ENCODE results near the gene HAPLN3. TPM values are rescaled to one million over a fixed set of nuclear protein-coding genes. Genes with fewer than 3 reads are reported as not detected.
"Not testable (repeated sequence)": the region's sequence is repeated elsewhere in the genome, so short reads cannot be mapped to it uniquely, and the experiment has no call there.

The HAPLN3 gene
- 1 to 10 TPM; 2.9 to 4.7 (median 3.2) TPM for polyA plus RNA-seq (ENCODE audit: insufficient read length in 4 of 4)

- no peak for DNase-seq (ENCODE audit: low read depth in 4 of 4, low spot score in 3 of 4)
Measured at GRCh38 chr15:88894819-88895767, at the start of gene HAPLN3. Gene HAPLN3, minus strand, starts transcription at chr15:88895544. Its CDS starts 8,246 bp downstream, at chr15:88887298.

GRCh38 chr15:88940110-88940675, 44.8 kb upstream of the HAPLN3 start:
- DNase-seq (ENCODE audit: low read depth in 4 of 4, low spot score in 3 of 4), result no peak

- no peak for DNase-seq (ENCODE audit: low read depth in 4 of 4, low spot score in 3 of 4)
Measured at GRCh38 chr15:88939486-88939806, 44.1 kb upstream of the HAPLN3 start.

- DNase-seq (ENCODE audit: low read depth in 4 of 4, low spot score in 3 of 4), result no peak
Measured at GRCh38 chr15:88938802-88939485, 43.6 kb upstream of the HAPLN3 start.

GRCh38 chr15:88934449-88934848, 39.1 kb upstream of the HAPLN3 start:
- DNase-seq (ENCODE audit: low read depth in 4 of 4, low spot score in 3 of 4), result not testable (repeated sequence)

- DNase-seq (ENCODE audit: low read depth in 4 of 4, low spot score in 3 of 4), result no peak
Measured at GRCh38 chr15:88932875-88933330, 37.6 kb upstream of the HAPLN3 start.

- DNase-seq (ENCODE audit: low read depth in 4 of 4, low spot score in 3 of 4), result no peak
Measured at GRCh38 chr15:88932271-88932874, 37.0 kb upstream of the HAPLN3 start.

GRCh38 chr15:88930579-88930978, 35.2 kb upstream of the HAPLN3 start:
- no peak for DNase-seq (ENCODE audit: low read depth in 4 of 4, low spot score in 3 of 4)

- DNase-seq (ENCODE audit: low read depth in 4 of 4, low spot score in 3 of 4), result not testable (repeated sequence)
Measured at GRCh38 chr15:88929358-88930098, 34.2 kb upstream of the HAPLN3 start.

- DNase-seq (ENCODE audit: low read depth in 4 of 4, low spot score in 3 of 4), result not testable (repeated sequence)
Measured at GRCh38 chr15:88928192-88928591, 32.8 kb upstream of the HAPLN3 start.

- DNase-seq (ENCODE audit: low read depth in 4 of 4, low spot score in 3 of 4), result not testable (repeated sequence)
Measured at GRCh38 chr15:88925648-88926047, 30.3 kb upstream of the HAPLN3 start.

GRCh38 chr15:88920892-88921435, 25.6 kb upstream of the HAPLN3 start:
- not testable (repeated sequence) for DNase-seq (ENCODE audit: low read depth in 4 of 4, low spot score in 3 of 4)

GRCh38 chr15:88920186-88920891, 25.0 kb upstream of the HAPLN3 start:
- DNase-seq (ENCODE audit: low read depth in 4 of 4, low spot score in 3 of 4), result no peak

GRCh38 chr15:88918738-88919137, 23.4 kb upstream of the HAPLN3 start:
- DNase-seq (ENCODE audit: low read depth in 4 of 4, low spot score in 3 of 4), result no peak

GRCh38 chr15:88917760-88918159, 22.4 kb upstream of the HAPLN3 start:
- no peak for DNase-seq (ENCODE audit: low read depth in 4 of 4, low spot score in 3 of 4)

GRCh38 chr15:88915354-88915753, 20.0 kb upstream of the HAPLN3 start:
- no peak for DNase-seq (ENCODE audit: low read depth in 4 of 4, low spot score in 3 of 4)

GRCh38 chr15:88913850-88914169, 18.5 kb upstream of the HAPLN3 start:
- no peak for DNase-seq (ENCODE audit: low read depth in 4 of 4, low spot score in 3 of 4)

GRCh38 chr15:88913017-88913849, 17.9 kb upstream of the HAPLN3 start, which contains the start of gene MFGE8:
Gene MFGE8, minus strand, starts transcription at chr15:88913379. Its CDS starts 60 bp downstream, at chr15:88913319.
- peak in 2 of 4 donors; percentile 74 to 78 for DNase-seq (ENCODE audit: low read depth in 4 of 4, low spot score in 3 of 4)
